Left kidney (tissue), 2 donors: ENCODE results near the gene GPR12. TPM values are rescaled to one million over a fixed set of nuclear protein-coding genes. Genes with fewer than 3 reads are reported as not detected.
"Not testable (repeated sequence)": the region's sequence is repeated elsewhere in the genome, so short reads cannot be mapped to it uniquely, and the experiment has no call there.

ENCODE experiments used
- DNase-seq: peaks from one replicate; pipeline ENCODE4 v3.0.0-alpha.2; 2013
- polyA plus RNA-seq: library from polyadenylated mRNA; unstranded; fragments of 120-200 nt; gene quantifications from one replicate; pipeline ENCODE4 v1.2.1, GENCODE V29; 2013; ENCODE audit not compliant: insufficient read length

GPR12 gene
- polyA plus RNA-seq, 1 donor = not detected

- no peak for DNase-seq
Observed at GRCh38 chr13:26749285-26749684, 11.3 kb downstream of the GPR12 start.

- no peak for DNase-seq
Observed at GRCh38 chr13:26747706-26748105, 12.9 kb downstream of the GPR12 start.

GRCh38 chr13:26743971-26744370, 16.6 kb downstream of the GPR12 start:
- no peak for DNase-seq

- peak; percentile 5 for DNase-seq
Observed at GRCh38 chr13:26742691-26743358, 17.8 kb downstream of the GPR12 start.

- no peak for DNase-seq
Observed at GRCh38 chr13:26735677-26736076, 24.9 kb downstream of the GPR12 start.

- no peak for DNase-seq
Observed at GRCh38 chr13:26727633-26728032, 33.0 kb downstream of the GPR12 start.

- no peak for DNase-seq
Observed at GRCh38 chr13:26727122-26727521, 33.5 kb downstream of the GPR12 start.

- no peak for DNase-seq
Observed at GRCh38 chr13:26726684-26727083, 33.9 kb downstream of the GPR12 start.

GRCh38 chr13:26723620-26724019, 37.0 kb downstream of the GPR12 start:
- DNase-seq = not testable (repeated sequence)

GRCh38 chr13:26722321-26722720, 38.3 kb downstream of the GPR12 start:
- DNase-seq = no peak

GRCh38 chr13:26721251-26722121, 39.1 kb downstream of the GPR12 start:
- no peak for DNase-seq

- DNase-seq = no peak
Observed at GRCh38 chr13:26719356-26719945, 41.1 kb downstream of the GPR12 start.

- no peak for DNase-seq
Observed at GRCh38 chr13:26718872-26719271, 41.7 kb downstream of the GPR12 start.

GRCh38 chr13:26718146-26718545, 42.4 kb downstream of the GPR12 start:
- no peak for DNase-seq

GRCh38 chr13:26716984-26717383, 43.6 kb downstream of the GPR12 start:
- no peak for DNase-seq

GRCh38 chr13:26713341-26713740, 47.2 kb downstream of the GPR12 start:
- DNase-seq = no peak

GRCh38 chr13:26711211-26711610, 49.4 kb downstream of the GPR12 start:
- DNase-seq = no peak

GRCh38 chr13:26710166-26710565, 50.4 kb downstream of the GPR12 start:
- peak; percentile 36 for DNase-seq

- no peak for DNase-seq
Observed at GRCh38 chr13:26709461-26709860, 51.1 kb downstream of the GPR12 start.

- DNase-seq = no peak
Observed at GRCh38 chr13:26708007-26708297, 52.6 kb downstream of the GPR12 start.

- peak; percentile 52 for DNase-seq
Observed at GRCh38 chr13:26707122-26708006, 53.2 kb downstream of the GPR12 start.

GRCh38 chr13:26706381-26706780, 54.2 kb downstream of the GPR12 start:
- DNase-seq = no peak
